SH-SY5Y (cell line): Measurements from ENCODE around the gene TBX2.

Source experiments
- GATA2 ChIP-seq: IDR thresholded peaks from 2 replicates; pipeline ENCODE4 v1.6.1; 2011; ENCODE audit warnings: mild to moderate bottlenecking, low read depth, low read length
- GATA3 ChIP-seq: IDR thresholded peaks from 2 replicates; pipeline ENCODE4 v1.6.1; 2011; ENCODE audit warnings: low read depth, mild to moderate bottlenecking, low read length, moderate library complexity

Gene TBX2

GRCh38 chr17:61399131-61400065 is at the start of gene TBX2:
Gene TBX2 (plus strand): TSS chr17:61399843. CDS start chr17:61400177, 334 bp downstream.
- no peak for TF ChIP-seq GATA3
- peak; percentile 17; the same call in 1 of the 2 replicates for TF ChIP-seq GATA2

- TF ChIP-seq GATA2, result no peak
- TF ChIP-seq GATA3, result no peak
These were observed 47.8 kb upstream of the TBX2 start for GRCh38 chr17:61351745-61352407.

DNA sequence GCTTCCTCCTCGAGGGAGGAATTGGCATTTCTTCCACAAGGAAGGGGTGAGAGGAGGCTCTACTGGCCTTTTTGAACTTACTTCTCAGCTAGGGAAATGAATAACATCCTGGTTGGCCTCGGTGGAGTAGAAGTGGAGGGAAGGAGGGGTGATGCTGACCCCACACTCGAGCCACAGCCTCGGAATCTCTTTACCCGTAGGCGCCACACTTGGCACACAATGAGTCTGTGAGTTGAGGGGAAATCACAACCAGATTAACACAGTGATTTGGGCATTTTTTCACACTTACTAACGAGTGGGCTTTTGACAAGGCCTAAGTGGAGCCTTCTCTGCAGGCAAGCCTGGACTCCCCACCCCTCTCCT is 47.3 kb upstream of the TBX2 start:
- no peak for TF ChIP-seq GATA3
- TF ChIP-seq GATA2, result no peak

DNA sequence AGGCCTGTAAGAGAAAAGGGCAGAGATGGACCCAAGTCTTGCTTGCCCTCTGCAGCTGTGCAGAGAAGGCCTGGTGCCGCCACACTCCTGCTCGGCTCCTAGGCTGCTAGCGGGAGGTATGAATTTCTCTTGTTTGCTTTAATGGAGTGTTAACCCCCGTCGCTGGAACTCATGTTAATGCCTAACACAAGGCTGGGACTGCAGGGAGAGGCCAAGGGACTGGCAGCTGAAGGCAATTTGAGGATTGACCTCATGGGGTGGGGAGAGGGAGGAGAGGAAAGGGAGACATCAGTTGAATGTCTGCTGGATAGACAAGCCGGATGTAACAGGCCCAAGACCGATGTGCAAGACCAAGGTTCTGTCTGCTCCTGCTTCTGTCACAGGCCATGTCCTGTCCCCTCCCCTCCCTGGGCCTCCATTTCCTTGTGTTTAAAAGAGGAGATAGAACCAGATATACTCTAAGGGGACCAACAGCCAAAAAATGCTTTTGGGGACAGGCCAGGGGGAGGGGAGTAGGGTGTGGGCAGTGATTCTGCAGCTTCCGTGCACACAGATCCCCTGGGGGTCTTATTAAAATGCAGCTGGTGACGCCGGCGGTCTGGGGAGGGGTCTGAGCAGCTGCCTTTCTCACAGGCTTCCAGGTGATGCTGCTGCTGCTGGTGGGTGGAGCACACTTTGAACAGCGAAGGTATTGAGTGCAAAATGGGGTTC is 46.7 kb upstream of the TBX2 start:
- TF ChIP-seq GATA2 (no peak), GATA3 (no peak)

- TF ChIP-seq GATA3 (no peak), GATA2 (no peak)
These were observed 46.0 kb upstream of the TBX2 start for GRCh38 chr17:61353615-61354014.

DNA sequence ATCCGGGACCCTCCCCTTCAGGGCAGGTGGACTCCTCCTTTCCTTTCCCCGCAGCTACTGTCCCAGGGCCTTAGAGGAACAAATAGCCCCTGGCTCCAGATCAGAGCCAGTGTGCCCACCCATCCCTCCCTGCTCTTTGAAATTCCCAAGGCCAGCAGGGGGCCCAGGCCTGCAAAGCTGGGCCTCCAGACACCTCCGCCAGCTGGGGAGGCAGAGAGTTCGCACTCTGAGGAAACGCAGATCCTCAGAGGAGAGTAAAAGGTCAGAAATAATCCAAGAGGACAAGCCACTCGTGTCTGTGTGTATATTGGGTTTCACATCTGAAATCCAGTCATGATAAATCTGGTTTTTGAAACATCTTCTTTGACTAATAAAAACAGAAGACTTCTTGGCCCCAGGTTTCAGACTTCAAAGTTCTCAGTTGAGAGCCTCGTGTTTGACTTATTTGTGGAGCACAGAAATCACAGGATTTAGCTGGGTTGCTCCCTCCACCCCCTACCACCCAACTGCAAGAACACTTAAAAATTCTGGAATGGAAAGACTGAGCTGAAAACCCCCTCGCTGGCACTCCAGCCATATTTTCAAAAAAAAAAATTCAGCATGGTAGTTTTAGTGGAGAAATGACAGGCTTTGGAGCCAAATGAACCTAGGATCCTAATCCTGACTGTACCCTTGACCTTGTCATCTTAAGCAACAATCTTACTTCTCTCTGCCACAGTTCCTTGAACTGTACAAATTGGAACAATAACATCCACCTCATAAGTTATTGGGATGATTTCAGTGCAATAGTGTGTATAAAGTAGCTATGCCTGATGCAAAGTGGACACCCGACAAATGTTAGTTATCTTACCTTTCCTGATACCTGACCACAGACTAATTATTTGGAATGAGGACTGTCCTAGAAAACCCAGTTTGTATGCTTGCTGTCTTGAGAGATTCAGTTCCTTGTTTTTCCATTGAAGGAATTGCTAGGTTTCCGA is 44.5 kb upstream of the TBX2 start:
- TF ChIP-seq GATA2 (no peak), GATA3 (no peak)

DNA sequence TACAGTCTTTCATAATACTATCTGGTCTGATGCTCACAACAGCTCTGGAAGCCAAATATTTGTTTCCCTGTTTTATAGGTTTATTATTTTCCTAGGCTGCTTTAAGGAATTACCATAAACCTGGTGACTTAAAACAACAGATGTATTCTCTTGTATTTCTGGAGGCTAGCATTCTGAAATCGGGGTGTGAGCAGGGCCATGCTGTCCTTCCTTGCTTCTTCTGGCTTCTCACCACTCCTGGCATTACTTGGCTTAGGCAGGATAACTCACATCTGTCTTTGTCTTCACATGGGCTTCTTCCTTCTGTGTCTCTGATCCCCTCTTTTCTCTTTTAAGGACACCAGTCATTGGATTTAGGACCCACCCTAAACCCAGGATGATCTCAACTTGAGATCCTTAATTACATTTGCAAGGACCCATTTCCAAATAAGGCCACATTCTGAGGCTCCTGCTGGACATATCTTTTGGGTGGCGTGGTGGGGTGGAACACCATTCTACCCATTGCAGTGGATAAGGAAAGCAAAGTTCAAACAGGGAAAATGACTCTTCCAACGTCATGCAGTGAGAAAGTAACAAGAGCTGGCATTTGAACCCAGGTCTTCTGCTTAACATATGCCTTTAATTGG is 39.2 kb upstream of the TBX2 start:
- TF ChIP-seq GATA2, result no peak
- no peak for TF ChIP-seq GATA3

DNA sequence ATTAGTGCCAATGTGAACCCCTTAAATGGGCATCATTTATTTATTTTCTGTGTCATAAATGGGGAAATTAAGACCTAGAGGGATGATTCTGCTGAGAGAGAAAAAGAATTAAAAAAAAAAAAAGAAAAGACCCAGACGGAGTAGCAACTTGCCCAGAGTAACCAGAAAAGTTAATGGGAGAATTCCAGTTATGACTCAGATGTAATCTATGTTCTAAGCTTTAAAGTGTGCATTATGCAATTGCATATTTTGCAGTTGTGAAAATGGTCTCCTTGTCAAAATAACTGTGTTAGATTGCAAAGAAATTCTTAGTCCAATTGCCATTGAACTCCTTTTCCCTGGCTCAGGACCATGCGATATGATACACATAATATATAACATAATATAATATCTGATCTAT is 38.6 kb upstream of the TBX2 start:
- TF ChIP-seq GATA3 (no peak), GATA2 (no peak)

DNA sequence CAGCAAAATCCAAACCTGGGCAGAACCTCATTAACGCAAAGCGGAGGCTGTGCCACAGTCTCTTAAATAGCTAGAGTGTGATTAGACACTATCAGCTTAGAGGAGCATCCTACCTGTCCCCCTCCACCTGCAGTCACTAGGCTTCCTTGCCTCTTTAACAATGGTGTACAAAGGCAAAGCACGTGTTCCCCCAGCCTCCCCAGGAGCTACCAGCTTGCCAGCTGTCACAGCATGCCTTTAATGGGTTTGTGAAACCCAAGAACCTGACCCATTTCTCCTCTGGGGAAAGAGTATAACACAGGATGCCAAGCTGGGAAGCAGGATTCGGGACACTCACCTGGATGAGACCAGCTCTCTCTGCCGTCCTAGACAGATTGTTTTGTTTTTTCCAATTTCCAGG is 37.2 kb upstream of the TBX2 start:
- no peak for TF ChIP-seq GATA3
- no peak for TF ChIP-seq GATA2

DNA sequence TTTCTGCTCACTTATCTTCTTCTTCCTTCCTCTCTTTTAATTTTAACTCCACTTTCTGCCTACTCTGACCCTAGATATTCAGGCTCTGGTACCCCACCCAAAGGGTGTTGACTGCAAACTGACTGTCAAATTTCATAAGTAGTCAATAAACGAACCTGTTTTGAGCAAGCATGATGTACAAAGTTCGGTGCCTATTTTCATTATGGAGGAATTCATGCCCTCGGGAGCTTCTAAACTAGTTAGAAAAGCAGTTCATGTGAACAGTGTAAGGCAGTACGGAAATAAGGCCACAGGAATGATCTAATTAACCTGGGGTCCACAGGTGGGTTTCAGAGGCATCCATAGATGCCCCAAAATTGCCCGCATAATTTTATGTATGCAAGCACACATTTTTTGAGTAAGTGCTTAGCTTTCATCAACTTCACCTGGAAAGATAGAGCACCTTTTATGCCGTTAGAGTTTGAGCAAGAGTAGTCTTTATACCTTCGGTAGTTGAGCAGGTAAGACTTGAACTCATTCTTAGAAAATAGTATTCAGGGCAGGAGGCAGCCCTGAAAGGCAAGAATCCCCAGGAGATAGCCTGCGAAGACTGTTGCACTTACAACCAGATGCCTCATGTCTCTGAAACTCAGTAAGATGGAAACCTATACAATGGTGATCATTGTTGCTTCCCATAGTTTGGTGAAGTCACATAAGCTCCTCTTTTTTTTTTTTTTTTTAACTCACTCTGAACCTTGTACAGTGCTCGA is 36.6 kb upstream of the TBX2 start:
- TF ChIP-seq GATA3, result no peak
- TF ChIP-seq GATA2, result no peak

DNA sequence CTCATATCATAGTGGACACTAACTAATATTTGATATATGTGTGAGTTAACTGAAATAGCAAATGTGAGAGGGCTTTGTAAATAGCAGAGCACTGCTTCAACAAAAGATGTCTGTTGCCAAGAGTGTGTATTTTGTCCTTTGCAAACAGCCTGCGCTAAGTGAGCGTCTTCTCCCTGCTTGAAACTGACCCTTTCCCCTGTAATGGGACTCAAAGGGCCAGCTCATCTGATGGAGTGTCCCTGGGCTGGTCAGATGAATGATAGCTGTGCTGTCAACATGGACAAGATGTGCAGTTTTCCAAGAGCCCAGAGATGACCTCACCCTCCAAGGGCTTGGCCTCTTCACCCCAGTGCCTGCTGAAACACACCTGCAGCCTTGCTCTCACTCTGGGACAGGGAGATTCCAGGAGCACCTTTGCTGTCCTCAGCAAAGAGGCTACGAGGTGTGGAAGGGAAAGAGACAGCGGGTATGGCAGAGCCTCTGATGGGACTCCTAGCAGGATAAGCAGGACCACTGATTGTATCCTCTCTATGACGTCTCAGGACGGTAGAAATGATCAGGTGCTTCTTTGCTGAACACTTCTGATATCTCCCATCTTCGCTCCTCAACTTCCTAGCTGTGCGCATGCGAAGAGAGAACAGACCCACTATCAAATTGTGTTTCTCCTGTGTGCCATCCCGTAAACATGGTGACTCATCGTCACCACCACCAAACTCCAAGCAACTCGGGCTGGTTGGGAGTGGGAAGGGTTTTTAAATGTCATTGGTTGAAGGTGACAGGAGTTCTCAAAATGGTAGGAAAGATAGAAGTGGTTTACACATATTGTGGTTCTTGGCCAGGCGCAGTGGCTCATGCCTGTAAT is 35.8 kb upstream of the TBX2 start:
- TF ChIP-seq GATA2 (no peak), GATA3 (no peak)
